Thoracic aorta (tissue), 2 donors: ENCODE data around the gene TLR10. TPM values are rescaled to one million over a fixed set of nuclear protein-coding genes. Genes with fewer than 3 reads are reported as not detected.

ENCODE experiments used
- ATAC-seq: fragments of 150-250 bp; one replicate; pipeline ENCODE4 v1.8.0; 2017; ENCODE audit warnings: low read depth; ENCODE audit not compliant: insufficient number of reproducible peaks, low FRiP score
- DNase-seq: peaks from one replicate; pipeline ENCODE4 v3.0.0-alpha.2; 2020; ENCODE audit warnings: low spot score
- H3K27ac ChIP-seq, 2 donors: fragments of 200-600 bp; sonication (generic); 1 replicate in 1 of 2; 2 replicates in 1 of 2; pipeline ENCODE4 v1.5.1; 2016; ENCODE audit warnings: mild to moderate bottlenecking in 2 of 2, moderate library complexity in 2 of 2
- H3K27me3 ChIP-seq: fragments of 200-600 bp; sonication (generic); replicated peaks from 2 replicates; pipeline ENCODE4 v1.6.0; 2016; ENCODE audit warnings: mild to moderate bottlenecking; ENCODE audit not compliant: insufficient read depth
- H3K36me3 ChIP-seq: fragments of 200-600 bp; sonication (generic); one replicate; pipeline ENCODE4 v1.5.1; 2016
- H3K4me1 ChIP-seq, 2 donors: fragments of 200-600 bp; sonication (generic); 1 replicate in 1 of 2; 2 replicates in 1 of 2; pipeline versions ENCODE4 v1.5.1 to v1.6.0; 2016; ENCODE audit warnings: low read depth in 2 of 2, mild to moderate bottlenecking in 1 of 2; ENCODE audit not compliant: control insufficient read depth in 1 of 2
- H3K4me3 ChIP-seq: fragments of 200-600 bp; sonication (generic); 2 replicates; pipeline ENCODE4 v1.5.1; 2016; ENCODE audit warnings: mild to moderate bottlenecking
- H3K9me3 ChIP-seq: fragments of 200-600 bp; sonication (generic); 2 replicates; pipeline ENCODE4 v1.5.1; 2016
- total RNA-seq, 2 donors: library from RNA; depleted of rRNA; stranded (reverse); fragments of >200 nt; gene quantifications; one replicate each; pipeline versions ENCODE4 v1.1.0 to v1.2.3, GENCODE V29; 2016
- TF ChIP-seq, protein P1 (sequence below): fragments of 200-600 bp; sonication (generic); IDR thresholded peaks from one replicate; pipeline ENCODE4 v1.5.1; 2019; ENCODE audit warnings: antibody characterized with exemption

TLR10 gene
- total RNA-seq, 2 donors from 2014 or later, result 0.28 to 0.81 TPM

DNA sequence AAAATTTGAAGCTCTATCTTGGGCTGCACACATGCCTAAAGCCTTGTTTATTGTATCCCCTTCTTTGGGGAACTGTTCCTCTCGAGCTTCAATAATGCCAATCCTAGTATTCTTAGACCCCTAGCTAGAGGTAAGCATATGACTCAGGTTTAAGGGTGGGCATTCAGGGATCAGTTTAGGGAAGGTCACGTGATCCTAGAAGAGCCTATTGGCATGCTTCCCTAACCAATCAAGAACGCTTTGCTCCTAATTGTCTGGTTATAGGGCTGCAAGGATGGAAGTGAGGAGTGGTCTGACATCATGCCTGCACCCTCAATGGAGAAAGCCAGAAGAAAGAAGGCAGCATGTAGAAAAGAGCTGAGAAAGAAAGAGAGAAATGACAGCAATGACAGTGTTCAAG lies 46.9 kb downstream of the TLR10 start:
- DNase-seq (no peak), ATAC-seq (no peak)
- Histone ChIP-seq H3K4me3 (no peak overlapping the region), H3K9me3 (no peaks in the 10 kb centered on the region), H3K27me3 (no peaks in the 10 kb centered on the region), H3K36me3 (no peaks in the 10 kb centered on the region), H3K4me1 (peaks cover 0 to 5% of the 10 kb centered on the region in 2 donors), H3K27ac (no peak overlapping the region)
- TF ChIP-seq, protein P1, sequence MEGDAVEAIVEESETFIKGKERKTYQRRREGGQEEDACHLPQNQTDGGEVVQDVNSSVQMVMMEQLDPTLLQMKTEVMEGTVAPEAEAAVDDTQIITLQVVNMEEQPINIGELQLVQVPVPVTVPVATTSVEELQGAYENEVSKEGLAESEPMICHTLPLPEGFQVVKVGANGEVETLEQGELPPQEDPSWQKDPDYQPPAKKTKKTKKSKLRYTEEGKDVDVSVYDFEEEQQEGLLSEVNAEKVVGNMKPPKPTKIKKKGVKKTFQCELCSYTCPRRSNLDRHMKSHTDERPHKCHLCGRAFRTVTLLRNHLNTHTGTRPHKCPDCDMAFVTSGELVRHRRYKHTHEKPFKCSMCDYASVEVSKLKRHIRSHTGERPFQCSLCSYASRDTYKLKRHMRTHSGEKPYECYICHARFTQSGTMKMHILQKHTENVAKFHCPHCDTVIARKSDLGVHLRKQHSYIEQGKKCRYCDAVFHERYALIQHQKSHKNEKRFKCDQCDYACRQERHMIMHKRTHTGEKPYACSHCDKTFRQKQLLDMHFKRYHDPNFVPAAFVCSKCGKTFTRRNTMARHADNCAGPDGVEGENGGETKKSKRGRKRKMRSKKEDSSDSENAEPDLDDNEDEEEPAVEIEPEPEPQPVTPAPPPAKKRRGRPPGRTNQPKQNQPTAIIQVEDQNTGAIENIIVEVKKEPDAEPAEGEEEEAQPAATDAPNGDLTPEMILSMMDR, result no peak

DNA sequence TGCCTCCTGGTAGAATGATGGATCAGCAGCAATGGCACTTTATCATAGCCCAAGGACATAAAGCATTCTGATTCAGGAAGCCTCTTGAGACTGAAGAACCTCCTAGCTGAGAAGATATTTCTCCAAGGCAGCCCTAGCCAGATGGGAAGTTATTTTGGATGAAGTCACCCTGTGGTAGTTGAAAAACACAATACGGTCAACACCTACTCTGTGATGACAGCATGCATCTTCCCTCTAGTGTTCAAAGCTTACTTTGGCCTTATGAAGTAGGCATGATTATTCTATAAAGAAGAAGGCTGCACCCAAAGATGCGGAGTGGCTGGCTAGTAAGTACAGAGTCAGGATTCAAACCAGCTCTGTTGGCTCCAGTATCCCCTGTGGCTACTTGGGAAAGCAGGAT lies 47.9 kb downstream of the TLR10 start:
- no peaks in the 10 kb centered on the region for H3K36me3 ChIP-seq
- no peak for DNase-seq
- no peak overlapping the region for H3K27ac ChIP-seq
- peaks cover 0 to 9% of the 10 kb centered on the region in 2 donors for H3K4me1 ChIP-seq
- H3K4me3 ChIP-seq, result no peak overlapping the region
- no peaks in the 10 kb centered on the region for H3K27me3 ChIP-seq
- ATAC-seq, result no peak
- TF ChIP-seq, protein P1, result no peak
- no peaks in the 10 kb centered on the region for H3K9me3 ChIP-seq

DNA sequence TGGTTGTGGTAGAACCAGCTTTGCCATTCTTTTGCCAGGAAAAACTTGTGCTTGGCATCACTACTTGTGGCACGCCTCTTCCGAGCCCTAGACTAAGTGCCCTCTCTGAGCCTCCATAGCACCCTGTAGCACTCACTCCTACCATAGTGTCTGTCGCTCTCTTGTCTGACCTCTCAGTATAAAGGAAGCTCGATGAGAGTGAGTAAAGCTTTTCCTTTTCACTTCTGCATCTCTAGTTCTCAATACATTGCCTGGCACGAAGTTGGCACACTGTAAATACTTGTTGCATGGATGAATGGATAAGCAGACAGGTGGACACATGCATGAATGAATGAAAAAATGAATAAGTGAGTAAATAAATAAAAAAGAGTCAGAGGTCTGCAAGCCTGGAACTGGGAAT lies 48.3 kb downstream of the TLR10 start:
- H3K4me3 ChIP-seq, result no peak overlapping the region
- no peaks in the 10 kb centered on the region for H3K36me3 ChIP-seq
- no peak for ATAC-seq
- peaks cover 0 to 9% of the 10 kb centered on the region in 2 donors for H3K4me1 ChIP-seq
- DNase-seq, result no peak
- H3K9me3 ChIP-seq, result no peaks in the 10 kb centered on the region
- H3K27me3 ChIP-seq, result no peaks in the 10 kb centered on the region
- no peak overlapping the region for H3K27ac ChIP-seq
- TF ChIP-seq, protein P1, result no peak

DNA sequence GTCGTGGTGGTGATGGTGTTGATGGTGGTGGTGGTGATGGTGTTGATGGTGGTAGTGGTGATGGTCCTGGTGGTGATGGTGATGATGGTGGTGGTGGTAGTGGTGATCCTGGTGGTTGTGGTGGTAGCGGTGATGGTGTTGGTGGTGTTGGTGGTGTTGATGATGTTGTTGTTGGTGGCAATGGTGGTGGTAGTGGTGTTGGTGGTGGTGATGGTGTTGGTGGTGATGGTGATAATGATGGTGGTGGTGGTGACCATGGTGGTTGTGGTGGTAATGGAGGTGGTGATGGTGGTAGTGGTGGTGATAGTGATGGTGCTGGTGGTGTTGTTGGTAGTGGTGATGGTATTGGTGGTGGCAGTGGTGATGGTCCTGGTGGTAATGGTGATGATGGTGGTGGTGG lies 49.1 kb downstream of the TLR10 start:
- ATAC-seq (no peak), DNase-seq (no peak)
- H3K27me3 ChIP-seq, result no peaks in the 10 kb centered on the region
- no peak overlapping the region for H3K4me3 ChIP-seq
- H3K9me3 ChIP-seq, result no peaks in the 10 kb centered on the region
- peaks cover 0 to 9% of the 10 kb centered on the region in 2 donors for H3K4me1 ChIP-seq
- no peaks in the 10 kb centered on the region for H3K36me3 ChIP-seq
- TF ChIP-seq, protein P1, result no peak
- no peak overlapping the region for H3K27ac ChIP-seq

DNA sequence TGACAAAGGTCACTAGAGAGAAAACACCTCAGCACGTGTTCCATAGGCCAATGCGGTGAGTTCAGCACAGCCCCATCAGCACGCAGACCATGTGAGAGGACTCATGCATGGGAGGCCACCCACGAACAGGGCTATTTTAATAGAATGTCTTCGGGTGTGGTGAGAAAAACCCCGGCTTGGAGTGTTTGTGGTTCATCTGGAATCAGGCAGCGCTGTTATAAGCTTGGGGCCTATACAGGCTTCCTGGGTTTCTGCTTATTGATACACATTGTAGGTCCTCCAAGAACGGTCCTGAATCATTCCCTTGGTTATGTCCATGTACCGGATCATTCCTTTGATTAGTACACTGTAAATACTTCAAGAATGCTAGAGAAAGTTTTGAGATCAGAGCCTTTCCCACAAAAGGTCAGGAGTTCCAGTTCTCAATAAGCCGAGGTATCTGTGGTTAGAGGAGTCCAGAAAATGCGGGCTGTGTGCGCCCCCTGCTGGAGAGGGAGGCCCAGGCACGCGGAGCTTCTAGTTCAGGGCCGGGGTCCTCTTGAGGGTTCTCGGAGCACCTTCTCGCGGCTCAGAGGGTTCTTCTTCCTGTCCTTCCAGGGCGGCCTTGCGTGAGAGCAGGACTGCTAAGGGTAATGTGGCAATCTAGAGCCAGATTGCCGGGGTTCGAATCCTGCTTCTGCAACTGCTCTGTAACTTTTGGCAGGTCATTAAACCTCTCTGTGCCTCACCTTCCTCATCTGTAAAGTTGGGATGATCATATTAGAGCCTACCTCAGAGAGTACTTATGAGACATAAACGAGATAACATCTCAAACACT lies 51.8 kb downstream of the TLR10 start:
- DNase-seq, result peak; percentile 33
- Histone ChIP-seq H3K4me3 (no peak overlapping the region), H3K4me1 (peaks cover 0 to 9% of the 10 kb centered on the region in 2 donors), H3K27ac (no peak overlapping the region), H3K9me3 (no peaks in the 10 kb centered on the region), H3K27me3 (no peaks in the 10 kb centered on the region), H3K36me3 (no peaks in the 10 kb centered on the region)
- peak; percentile 61 for ATAC-seq
- TF ChIP-seq, protein P1, result peak; percentile 97
